HCT116 (cell line): ENCODE data around the gene PDZRN4. TPM values are rescaled to one million over a fixed set of nuclear protein-coding genes. Genes with fewer than 3 reads are reported as not detected.

Experiments used
- ATAC-seq: fragments of 200-7000 bp; cut with Tn5 transposase; 2 replicates; pipeline ENCODE4 v1.9.1; 2020; ENCODE audit warnings: mild to moderate bottlenecking, moderate library complexity
- BruUV-seq: library from RNA; stranded (reverse); fragments of 400-500 nt; replicated peaks from 2 replicates; lab custom pipeline; 2021; lab: Mats Ljungman, UMichigan
- CTCF ChIA-PET: fragments of 300-600 bp; sonication (Branson Sonifier 250); formaldehyde crosslinking; loops from one replicate; lab custom pipeline; 2021; ENCODE audit warnings: antibody characterized with exemption; lab: Charles Lee
- POLR2A ChIA-PET: fragments of 300-600, 350-600 bp; sonication (Branson Sonifier 250); formaldehyde crosslinking; loops from one replicate; lab custom pipeline; 2021; ENCODE audit warnings: antibody characterized with exemption; lab: Charles Lee
- RAD21 ChIA-PET, 2 experiments: fragments of 300-600 bp; sonication (Branson Sonifier 250); formaldehyde crosslinking; loops; one replicate each; lab custom pipeline; 2023; ENCODE audit warnings: low total read pairs in 2 of 2; ENCODE audit not compliant: uncharacterized antibody in 2 of 2, unreplicated experiment in 2 of 2, low non-redundant PET in 1 of 2; lab: Charles Lee
- DNase-seq: peaks from one replicate; pipeline ENCODE4 v3.0.0-alpha.2; 2010; ENCODE audit warnings: low read depth, low spot score
- H2AFZ ChIP-seq: fragments of 200-600 bp; shearing (Covaris generic), sonication (generic); 2 replicates; pipeline ENCODE4 v1.6.1; 2017; ENCODE audit warnings: low read depth, mixed run types, mixed read lengths, antibody characterized with exemption, low read length; ENCODE audit not compliant: poor library complexity, severe bottlenecking
- H3K27ac ChIP-seq: 2 replicates; pipeline ENCODE4 v1.5.1; 2012; ENCODE audit warnings: low read depth, low read length
- H3K27me3 ChIP-seq: fragments of 200-600 bp; sonication (generic); 2 replicates; pipeline ENCODE4 v1.6.1; 2016; ENCODE audit warnings: mixed run types, low read length, mixed read lengths; ENCODE audit not compliant: insufficient read depth
- H3K36me3 ChIP-seq, 2 experiments: fragments of 200-500 bp in 1 of 2; fragments of 200-600 bp in 1 of 2; sonication (Bioruptor generic) in 1 of 2; sonication (generic) in 1 of 2; 2 replicates each; pipeline versions ENCODE4 v1.5.1 to v1.6.1; 2014 to 2016; ENCODE audit warnings: low read length in 2 of 2, inconsistent platforms in 1 of 2, mixed read lengths in 1 of 2, mixed run types in 1 of 2; ENCODE audit not compliant: insufficient read depth in 2 of 2, control insufficient read depth in 1 of 2
- H3K4me1 ChIP-seq, 2 experiments: fragments of 200-600 bp in 1 of 2; sonication (generic) in 1 of 2; 2 replicates each; pipeline versions ENCODE4 v1.5.1 to v1.6.1; 2012 to 2017; ENCODE audit warnings: low read length in 2 of 2, inconsistent platforms in 1 of 2, mild to moderate bottlenecking in 1 of 2, mixed read lengths in 1 of 2, mixed run types in 1 of 2, moderate library complexity in 1 of 2; ENCODE audit not compliant: insufficient read depth in 2 of 2, control insufficient read depth in 1 of 2
- H3K4me2 ChIP-seq: fragments of 200-600 bp; sonication (generic); 2 replicates; pipeline ENCODE4 v1.6.1; 2017; ENCODE audit warnings: mixed run types, low read length, mixed read lengths
- H3K4me3 ChIP-seq, 2 experiments: fragments of 200-600 bp in 1 of 2; sonication (generic) in 1 of 2; replicated peaks in 1 of 2; 2 replicates each; pipeline ENCODE4 v1.5.1; 2011 to 2016; ENCODE audit warnings: low read length in 2 of 2, control low read depth in 1 of 2, low read depth in 1 of 2, mild to moderate bottlenecking in 1 of 2, mixed read lengths in 1 of 2, mixed run types in 1 of 2
- H3K79me2 ChIP-seq: fragments of 200-600 bp; sonication (generic); 2 replicates; pipeline ENCODE4 v1.6.1; 2017; ENCODE audit warnings: mild to moderate bottlenecking, mixed run types, low read length, moderate library complexity, mixed read lengths; ENCODE audit not compliant: insufficient read depth
- H3K9ac ChIP-seq: fragments of 200-600 bp; sonication (generic); 2 replicates; pipeline ENCODE4 v1.6.1; 2016; ENCODE audit warnings: low read length, mixed read lengths
- H3K9me2 ChIP-seq: fragments of 200-600 bp; sonication (generic), shearing (Covaris generic); 2 replicates; pipeline ENCODE4 v1.6.1; 2017; ENCODE audit warnings: mixed run types, mild to moderate bottlenecking, moderate library complexity; ENCODE audit not compliant: insufficient read depth
- H3K9me3 ChIP-seq, 2 experiments: fragments of 200-500 bp in 1 of 2; fragments of 200-600 bp in 1 of 2; sonication (Bioruptor generic) in 1 of 2; sonication (generic) in 1 of 2; 2 replicates each; pipeline ENCODE4 v1.6.1; 2014 to 2017; ENCODE audit warnings: low read length in 2 of 2, mixed read lengths in 2 of 2, inconsistent platforms in 1 of 2, low read depth in 1 of 2, mild to moderate bottlenecking in 1 of 2, mixed run types in 1 of 2, moderate library complexity in 1 of 2; ENCODE audit not compliant: control insufficient read depth in 1 of 2, insufficient read depth in 1 of 2
- H4K20me1 ChIP-seq: fragments of 200-600 bp; sonication (generic), shearing (Covaris generic); 2 replicates; pipeline ENCODE4 v1.6.1; 2017; ENCODE audit warnings: mixed run types, mild to moderate bottlenecking, moderate library complexity; ENCODE audit not compliant: insufficient read depth
- ATF3 ChIP-seq: IDR thresholded peaks from 2 replicates; pipeline ENCODE4 v1.6.1; 2012
- CTCF ChIP-seq, 3 experiments: fragments of 200-600 bp in 1 of 3; sonication (generic) in 1 of 3; IDR thresholded peaks in 2 of 3; conservative IDR thresholded peaks in 1 of 3; 2 replicates each; pipeline ENCODE4 v1.5.1; 2012 to 2017; ENCODE audit warnings: low read depth in 2 of 3, low read length in 2 of 3, antibody characterized with exemption in 1 of 3, borderline replicate concordance in 1 of 3, control low read depth in 1 of 3, mild to moderate bottlenecking in 1 of 3, mixed read lengths in 1 of 3, mixed run types in 1 of 3, moderate library complexity in 1 of 3; ENCODE audit not compliant: insufficient read depth in 1 of 3
- EGR1 ChIP-seq: IDR thresholded peaks from 2 replicates; pipeline ENCODE4 v1.6.1; 2012; ENCODE audit warnings: low read depth
- ELF1 ChIP-seq: IDR thresholded peaks from 2 replicates; pipeline ENCODE4 v1.6.1; 2012; ENCODE audit warnings: low read depth, borderline replicate concordance
- MAX ChIP-seq: IDR thresholded peaks from 2 replicates; pipeline ENCODE4 v1.6.1; 2012
- REST ChIP-seq: IDR thresholded peaks from 2 replicates; pipeline ENCODE4 v1.6.1; 2012; ENCODE audit warnings: low read depth
- SRF ChIP-seq: IDR thresholded peaks from 2 replicates; pipeline ENCODE4 v1.6.1; 2012; ENCODE audit warnings: low read depth
- YY1 ChIP-seq: IDR thresholded peaks from 2 replicates; pipeline ENCODE4 v1.6.1; 2011; ENCODE audit warnings: low read length, low read depth, moderate library complexity, mild to moderate bottlenecking; ENCODE audit not compliant: insufficient replicate concordance; ENCODE audit errors: extremely low read depth
- intact Hi-C: fragments of 100-400 bp; cut with micrococcal nuclease; formaldehyde crosslinking; loops from 2 replicates; pipeline ENCODE4 v1.10.0; 2022
- total RNA-seq: library from RNA; stranded (reverse); gene quantifications from one replicate; pipeline ENCODE4 v1.2.1, GENCODE V29; 2021; ENCODE audit not compliant: unreplicated experiment

The PDZRN4 gene
- total RNA-seq, 1 experiment from 2014 or later: not detected

GRCh38 chr12:41327096-41327895, 139.2 kb downstream of the PDZRN4 start:
- no peaks in the 10 kb centered on the region for H3K9me3 ChIP-seq
- H3K27me3 ChIP-seq: no peaks in the 10 kb centered on the region
- RAD21 ChIA-PET: no interaction called here
- no peak overlapping the region for H3K4me3 ChIP-seq
- ATAC-seq (no peak), DNase-seq (no peak)
- no TSS peak for BruUV-seq
- H3K27ac ChIP-seq: no peak overlapping the region
- no peaks in the 10 kb centered on the region for H3K4me1 ChIP-seq
- H3K9me2 ChIP-seq: no peaks in the 10 kb centered on the region
- no peaks in the 10 kb centered on the region for H3K79me2 ChIP-seq
- H2AFZ ChIP-seq: no peak overlapping the region
- TF ChIP-seq CTCF (IDR thresholded peaks at IDR 0.05 in 2 of 3, conservative IDR thresholded peaks at IDR 0.05 in 1 of 3; ENCODE audit: borderline replicate concordance in 1 of 3, insufficient read depth in 1 of 3, low read depth in 2 of 3, low read length in 2 of 3): no peak
- TF ChIP-seq EGR1: no peak
- no peak for TF ChIP-seq ELF1
- TF ChIP-seq, all 23 proteins: peak for 0
- H3K9ac ChIP-seq: no peak overlapping the region
- ChIA-PET CTCF (no interaction called here), POLR2A (no interaction called here)
- intact Hi-C loops: no loop called here
- H4K20me1 ChIP-seq: no peaks in the 10 kb centered on the region
- H3K36me3 ChIP-seq: no peaks in the 10 kb centered on the region
- no peak overlapping the region for H3K4me2 ChIP-seq

GRCh38 chr12:41333974-41334373, 145.9 kb downstream of the PDZRN4 start:
- ATAC-seq: no peak
- Histone ChIP-seq H3K79me2 (no peaks in the 10 kb centered on the region), H3K9me2 (no peaks in the 10 kb centered on the region), H3K9me3 (no peaks in the 10 kb centered on the region), H4K20me1 (no peaks in the 10 kb centered on the region), H3K4me2 (no peak overlapping the region), H3K4me3 (no peak overlapping the region), H3K4me1 (no peaks in the 10 kb centered on the region), H3K9ac (no peak overlapping the region), H3K27ac (no peak overlapping the region), H3K36me3 (no peaks in the 10 kb centered on the region), H3K27me3 (no peaks in the 10 kb centered on the region), H2AFZ (no peak overlapping the region)
- TF ChIP-seq MAX: no peak
- TF ChIP-seq SRF: no peak
- no peak for TF ChIP-seq YY1
- no peak for TF ChIP-seq ATF3
- TF ChIP-seq REST: no peak
- ChIA-PET CTCF (no interaction called here), POLR2A (no interaction called here), RAD21 (no interaction called here)
- intact Hi-C loops: no loop called here
- BruUV-seq: no TSS peak
- no peak for DNase-seq
